GM19025 (cell line): Measurements from ENCODE around the gene RBM19.
A peak's percentile ranks its signal among the peaks of the same experiment; 100 is the strongest.
"Not testable (repeated sequence)": the region's sequence is repeated elsewhere in the genome, so short reads cannot be mapped to it uniquely, and the experiment has no call there.

ENCODE experiments used
- ATAC-seq: cut with Tn5 transposase; IDR thresholded peaks from one replicate; pipeline ENCODE4 v1.9.1; 2021; ENCODE audit warnings: mild to moderate bottlenecking, low read depth, moderate library complexity; ENCODE audit not compliant: unreplicated experiment

RBM19 gene, protein sequence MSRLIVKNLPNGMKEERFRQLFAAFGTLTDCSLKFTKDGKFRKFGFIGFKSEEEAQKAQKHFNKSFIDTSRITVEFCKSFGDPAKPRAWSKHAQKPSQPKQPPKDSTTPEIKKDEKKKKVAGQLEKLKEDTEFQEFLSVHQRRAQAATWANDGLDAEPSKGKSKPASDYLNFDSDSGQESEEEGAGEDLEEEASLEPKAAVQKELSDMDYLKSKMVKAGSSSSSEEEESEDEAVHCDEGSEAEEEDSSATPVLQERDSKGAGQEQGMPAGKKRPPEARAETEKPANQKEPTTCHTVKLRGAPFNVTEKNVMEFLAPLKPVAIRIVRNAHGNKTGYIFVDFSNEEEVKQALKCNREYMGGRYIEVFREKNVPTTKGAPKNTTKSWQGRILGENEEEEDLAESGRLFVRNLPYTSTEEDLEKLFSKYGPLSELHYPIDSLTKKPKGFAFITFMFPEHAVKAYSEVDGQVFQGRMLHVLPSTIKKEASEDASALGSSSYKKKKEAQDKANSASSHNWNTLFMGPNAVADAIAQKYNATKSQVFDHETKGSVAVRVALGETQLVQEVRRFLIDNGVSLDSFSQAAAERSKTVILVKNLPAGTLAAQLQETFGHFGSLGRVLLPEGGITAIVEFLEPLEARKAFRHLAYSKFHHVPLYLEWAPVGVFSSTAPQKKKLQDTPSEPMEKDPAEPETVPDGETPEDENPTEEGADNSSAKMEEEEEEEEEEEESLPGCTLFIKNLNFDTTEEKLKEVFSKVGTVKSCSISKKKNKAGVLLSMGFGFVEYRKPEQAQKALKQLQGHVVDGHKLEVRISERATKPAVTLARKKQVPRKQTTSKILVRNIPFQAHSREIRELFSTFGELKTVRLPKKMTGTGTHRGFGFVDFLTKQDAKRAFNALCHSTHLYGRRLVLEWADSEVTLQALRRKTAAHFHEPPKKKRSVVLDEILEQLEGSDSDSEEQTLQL

DNA sequence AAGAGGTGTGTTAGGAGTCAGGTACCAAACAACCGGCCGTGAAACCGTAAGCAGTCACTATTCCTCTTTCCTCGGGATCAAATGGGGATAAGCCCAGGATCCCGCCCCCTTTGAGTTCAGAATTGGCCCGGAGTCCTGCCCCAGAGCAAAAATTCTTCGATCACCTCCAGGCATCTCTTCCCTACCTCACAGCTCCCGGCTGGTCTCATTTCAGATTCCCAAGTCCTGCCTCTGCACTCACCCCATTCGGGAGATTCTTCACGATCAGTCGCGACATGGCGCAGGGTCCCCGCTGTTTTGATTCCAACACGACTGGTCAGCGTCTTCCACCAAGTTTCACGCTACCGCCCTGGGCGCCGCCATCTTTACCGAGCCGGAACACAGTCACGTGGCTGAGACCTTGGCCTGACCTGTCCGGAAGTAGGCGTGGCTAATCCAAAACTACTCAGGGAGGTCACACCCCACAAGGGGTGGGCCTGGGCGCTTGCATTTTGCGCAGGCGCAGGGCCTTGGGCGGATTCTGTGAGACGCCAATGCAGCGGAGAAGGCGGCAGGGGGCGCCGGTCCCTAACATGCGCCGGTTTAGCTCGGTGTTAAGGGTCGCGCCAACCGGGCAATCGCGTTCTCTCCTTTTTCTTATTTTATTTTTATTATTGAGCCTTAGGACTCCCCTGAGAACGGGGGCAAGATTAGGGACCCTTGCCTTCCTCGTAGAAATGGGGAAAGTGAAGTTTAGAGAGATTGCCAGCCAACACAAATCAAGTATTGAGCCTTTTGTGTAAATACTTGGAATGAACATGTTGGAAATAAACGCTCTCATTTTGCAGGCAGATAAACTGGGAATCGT, at the start of gene RBM19:
RBM19 (minus strand) TSS at position 375 of the 847 bp plus-strand sequence; CDS start at position 277, 98 bp downstream.
- peak; percentile 93 for ATAC-seq

DNA sequence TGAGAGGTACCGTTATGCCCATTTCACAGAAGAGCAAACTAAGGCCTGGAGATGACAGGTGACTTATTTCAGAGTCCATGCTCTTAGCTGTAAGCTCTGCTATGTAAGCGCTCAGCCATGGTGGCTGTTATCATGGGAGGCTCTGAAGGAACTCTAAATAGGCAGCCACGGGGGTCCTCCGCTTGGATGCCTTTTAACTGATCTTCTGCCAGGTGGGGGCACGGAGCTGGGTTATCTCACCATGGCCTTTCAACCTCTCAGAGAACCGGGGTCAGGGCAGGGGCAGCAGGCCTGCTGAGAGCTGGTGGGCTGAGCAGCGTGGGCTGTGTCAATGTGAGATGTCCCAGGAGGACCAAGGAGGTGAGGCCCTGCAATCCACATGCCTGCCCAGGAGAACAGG, 49.7 kb upstream of the RBM19 start:
- no peak for ATAC-seq

DNA sequence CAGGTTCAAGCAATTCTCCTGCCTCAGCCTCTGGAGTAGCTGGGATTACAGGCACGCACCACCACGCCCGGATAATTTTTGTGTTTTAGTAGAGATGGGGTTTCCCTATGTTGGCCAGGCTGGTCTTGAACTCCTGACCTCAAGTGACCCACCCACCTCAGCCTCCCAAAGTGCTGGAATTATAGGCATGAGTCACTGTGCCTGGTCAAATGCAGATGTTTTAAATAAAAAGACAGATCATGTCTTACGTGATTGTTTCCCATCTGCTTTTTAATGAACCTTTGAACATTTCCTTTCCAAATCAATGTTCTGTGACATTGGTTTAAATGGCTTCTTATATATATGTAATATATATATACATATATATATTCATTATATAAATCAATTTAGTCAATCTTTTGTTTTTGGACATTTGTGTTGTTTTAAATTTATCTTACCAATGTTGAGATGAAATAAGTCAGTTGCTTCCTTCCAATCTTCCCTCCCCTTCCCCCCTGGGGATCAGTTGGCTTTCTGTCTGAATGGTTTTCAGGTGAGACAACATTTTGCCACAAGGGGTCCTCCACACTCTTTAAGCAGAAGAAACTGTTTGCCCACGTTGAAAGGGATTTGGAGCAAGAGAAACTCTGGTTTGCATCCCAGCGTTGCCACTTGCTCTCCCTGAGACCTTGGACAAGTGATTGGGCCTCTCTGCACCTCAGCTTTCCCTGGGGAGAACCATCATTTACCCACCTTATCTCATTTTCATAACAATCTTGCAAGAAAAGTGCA, 47.6 kb upstream of the RBM19 start:
- no peak for ATAC-seq

DNA sequence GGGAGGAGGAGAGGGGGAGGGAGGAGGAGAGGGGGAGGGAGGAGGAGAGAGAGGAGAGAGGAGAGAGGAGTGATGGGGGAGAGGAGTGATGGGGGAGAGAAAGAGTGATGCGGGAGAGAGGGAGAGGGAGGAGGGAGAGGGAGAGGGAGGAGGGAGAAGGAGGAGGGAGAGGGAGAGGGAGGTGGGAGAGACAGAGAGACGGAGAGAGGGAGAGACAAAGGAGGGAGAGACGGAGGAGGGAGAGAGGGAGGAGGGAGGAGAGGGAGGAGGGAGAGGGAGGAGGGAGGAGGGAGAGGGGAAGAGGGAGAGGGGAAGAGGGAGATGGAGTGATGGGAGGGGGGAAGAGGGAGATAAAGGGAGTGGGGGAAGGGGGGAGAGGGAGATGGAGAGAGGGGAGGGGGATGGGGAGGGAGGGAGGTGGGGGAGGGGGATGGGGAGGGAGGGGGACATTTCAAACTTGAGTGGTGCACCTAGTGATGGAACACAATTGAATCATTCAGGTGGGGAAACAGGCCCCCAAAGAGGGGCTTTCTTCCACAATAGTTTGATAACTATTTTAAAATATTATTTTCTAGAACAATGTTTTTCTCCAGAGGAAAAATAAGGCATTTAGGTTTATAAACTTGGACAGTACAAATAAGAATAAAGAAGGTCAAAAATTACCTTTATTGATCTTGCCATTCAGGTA, 46.8 kb upstream of the RBM19 start:
- ATAC-seq, result no peak

DNA sequence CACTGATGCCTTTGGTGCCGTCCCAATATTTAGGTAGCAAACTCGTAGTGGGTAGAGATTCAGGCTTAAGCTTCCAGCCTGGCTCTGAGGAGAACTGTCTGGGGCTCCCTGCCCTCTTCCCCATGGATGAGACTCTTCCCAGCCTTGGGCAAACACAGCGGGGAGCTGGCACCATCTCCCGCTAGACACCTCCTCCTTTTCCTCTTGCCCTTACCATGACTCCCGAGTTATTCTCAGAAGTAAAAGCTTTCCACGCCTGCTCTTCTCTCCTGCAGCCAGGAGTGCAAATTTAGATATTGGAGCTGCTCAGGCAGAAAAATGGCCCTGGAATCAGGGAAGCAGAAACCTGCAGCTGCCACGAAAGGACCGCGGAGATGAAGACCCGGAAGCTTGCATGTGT, 45.6 kb upstream of the RBM19 start:
- ATAC-seq, result no peak

DNA sequence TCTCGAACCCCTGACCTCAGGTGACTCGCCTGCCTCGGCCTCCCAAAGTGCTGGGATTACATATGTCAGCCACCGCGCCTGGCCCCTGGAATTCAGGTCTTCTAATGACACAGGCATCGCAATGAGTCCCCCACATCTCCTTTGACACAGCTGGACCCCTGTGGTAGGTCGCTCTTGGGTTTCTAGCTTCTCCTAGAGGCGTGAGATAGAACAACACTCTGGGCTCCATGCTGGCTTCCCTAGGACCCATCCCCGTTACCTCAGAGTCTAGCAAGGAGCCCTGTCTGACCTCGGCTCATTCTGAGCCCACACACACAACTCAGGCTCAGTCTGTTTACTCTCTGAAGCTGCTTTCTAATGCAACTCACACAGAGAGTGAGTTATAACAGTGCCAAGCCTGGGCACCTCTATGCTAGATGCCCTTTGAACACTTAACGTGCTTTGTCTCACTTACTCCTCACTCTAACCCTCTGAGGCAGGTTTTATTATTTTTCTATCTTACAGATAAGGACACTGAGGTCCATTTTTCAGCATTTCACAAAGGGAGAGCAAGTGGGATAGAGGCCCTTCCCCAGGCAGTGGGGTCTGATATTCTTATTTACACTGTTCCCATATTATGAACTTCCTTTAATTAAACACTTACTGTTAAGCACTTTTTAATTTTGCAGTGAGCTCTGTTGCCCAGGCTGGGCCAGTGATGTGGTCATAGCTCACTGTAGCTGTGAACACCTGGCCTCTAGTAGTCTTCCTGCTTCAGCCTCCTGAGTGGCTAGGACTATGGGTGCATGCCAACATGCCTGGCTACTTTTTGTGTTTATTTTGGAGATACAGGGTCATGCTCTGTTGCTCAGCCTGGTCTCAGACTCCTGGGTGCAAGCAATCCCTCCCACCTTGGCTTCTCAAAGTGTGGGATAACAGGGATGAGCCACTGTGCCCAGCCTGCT, 40.6 kb upstream of the RBM19 start:
- no peak for ATAC-seq

DNA sequence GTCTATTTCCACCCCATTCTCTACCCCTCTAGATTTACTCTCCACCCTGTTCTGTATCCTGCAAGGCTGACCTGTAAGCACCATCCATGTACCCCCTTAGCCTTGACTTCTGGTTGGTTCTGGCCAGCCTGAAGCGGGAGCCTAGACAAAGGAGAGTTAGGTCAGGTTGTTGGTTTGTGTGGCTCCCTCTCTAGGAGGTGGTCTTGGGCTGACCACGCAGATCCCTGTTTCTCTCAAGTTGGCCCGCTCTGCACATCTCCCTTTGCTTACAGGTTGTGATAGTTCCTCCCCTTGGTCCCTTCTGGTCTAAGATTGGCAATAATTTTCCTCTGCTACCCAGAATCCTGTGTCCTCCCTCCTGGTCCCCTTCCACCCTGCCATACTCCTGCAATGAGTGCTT, 38.3 kb upstream of the RBM19 start:
- ATAC-seq, result no peak

DNA sequence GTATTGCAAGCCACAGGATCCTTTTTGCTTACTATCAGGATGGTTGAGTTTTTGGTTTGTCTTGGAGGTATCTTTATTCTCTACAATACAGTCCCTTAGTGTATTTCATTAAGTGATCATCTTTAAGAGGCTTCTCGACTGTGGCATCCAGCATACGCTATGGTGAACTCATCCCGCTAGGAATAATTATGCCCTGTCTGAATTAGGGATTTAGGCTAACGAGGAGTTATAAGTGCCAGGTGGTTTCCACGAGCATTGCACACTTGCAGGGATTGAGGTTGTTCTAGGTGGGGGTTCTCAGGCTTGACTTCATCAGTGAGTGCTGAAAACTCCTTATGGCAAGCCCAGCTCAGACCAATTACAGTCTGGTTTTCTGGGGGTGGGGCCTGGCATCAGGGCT, 37.2 kb upstream of the RBM19 start:
- no peak for ATAC-seq

DNA sequence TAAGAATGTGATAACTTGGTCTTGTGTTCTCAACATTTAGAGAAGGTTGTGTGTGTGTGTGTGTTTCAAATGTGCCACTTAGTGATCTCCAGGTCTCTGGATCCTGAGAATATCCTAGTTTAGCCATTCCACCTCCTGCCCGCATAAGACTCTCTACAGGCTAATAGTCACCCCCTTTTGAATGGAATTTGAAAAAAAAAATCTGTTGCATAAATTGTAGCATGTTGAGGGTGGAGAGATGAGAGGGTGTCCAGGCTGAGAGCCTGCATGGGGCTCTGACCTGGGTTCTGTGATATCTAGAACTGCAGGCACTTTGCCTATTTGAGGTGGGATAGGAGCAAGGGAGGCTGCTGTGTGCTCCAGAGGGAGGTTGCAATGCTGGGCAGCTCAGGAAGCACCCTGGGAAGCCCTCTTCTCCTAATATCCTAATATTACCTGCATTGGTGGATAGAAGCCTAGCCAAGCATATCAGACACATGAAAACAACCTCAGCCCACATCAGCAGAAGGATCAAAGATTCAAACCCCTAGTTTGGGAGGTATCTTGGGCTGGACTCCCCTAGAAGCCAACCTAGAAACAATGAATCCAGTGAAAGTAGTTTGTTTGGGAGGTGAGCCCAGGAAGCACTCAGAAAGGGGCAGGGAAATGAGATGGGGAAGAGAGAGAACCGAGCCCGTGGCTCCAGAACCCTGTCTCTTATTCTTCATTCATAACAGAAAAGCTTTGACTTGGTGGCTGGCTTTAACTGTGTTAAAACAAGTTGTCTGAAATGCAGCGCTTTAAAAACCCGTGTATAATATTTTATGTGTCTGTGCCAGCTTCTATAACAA, 35.6 kb upstream of the RBM19 start:
- ATAC-seq, result no peak

DNA sequence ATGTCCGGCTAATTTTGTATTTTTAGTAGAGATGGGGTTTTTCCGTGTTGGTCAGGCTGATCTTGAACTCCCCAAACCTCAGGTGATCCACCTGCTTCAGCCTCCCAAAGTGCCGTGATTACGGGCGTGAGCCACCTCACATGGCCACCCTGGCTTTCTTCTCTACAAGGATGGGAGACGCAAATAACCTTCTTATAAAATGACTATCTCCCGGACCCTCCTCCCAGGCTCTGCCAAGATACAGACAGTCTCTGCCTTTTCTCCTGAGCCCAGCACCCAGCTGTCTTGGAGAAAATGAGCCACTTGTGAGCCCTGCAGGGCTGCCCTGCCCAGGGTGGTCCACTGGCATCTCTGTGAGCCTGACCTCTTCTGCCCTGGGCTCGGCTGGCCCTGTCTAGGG, 34.7 kb upstream of the RBM19 start:
- ATAC-seq, result no peak

DNA sequence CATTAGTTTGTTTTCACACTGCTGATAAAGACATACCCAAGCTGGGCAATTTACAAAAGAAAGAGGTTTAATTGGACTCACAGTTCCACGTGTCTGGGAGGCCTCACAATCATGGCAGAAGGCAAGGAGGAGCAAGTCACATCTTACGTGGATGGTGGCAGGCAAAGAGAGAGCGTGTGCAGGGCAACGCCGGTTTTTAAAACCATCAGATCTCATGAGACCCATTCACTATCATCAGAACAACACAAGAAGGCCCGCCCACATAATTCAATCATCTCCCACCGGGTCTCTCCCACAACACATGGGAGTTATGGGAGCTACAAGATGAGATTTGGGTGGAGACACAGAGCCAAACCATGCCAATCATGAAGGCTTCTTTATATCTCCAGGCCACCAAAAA, 34.1 kb upstream of the RBM19 start:
- not testable (repeated sequence) for ATAC-seq

DNA sequence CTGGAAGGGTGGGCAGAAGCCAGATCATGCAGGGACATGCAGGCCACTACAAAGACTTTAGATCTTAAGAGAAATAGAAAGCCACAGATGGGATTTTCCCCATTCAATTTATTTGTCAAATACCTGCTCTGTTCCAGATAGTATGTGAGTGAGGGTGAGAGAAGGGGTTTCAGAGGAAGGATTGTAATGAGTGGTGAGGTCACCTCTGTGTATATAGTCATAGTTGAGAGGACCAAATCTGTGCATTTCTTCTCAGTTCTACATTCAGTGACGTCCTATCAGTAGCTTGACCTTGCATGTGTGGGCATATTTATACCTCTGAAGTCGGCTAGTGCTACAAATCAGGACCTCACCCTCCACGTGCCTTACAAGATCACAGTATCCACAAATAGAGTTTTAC, 31.2 kb upstream of the RBM19 start:
- no peak for ATAC-seq

DNA sequence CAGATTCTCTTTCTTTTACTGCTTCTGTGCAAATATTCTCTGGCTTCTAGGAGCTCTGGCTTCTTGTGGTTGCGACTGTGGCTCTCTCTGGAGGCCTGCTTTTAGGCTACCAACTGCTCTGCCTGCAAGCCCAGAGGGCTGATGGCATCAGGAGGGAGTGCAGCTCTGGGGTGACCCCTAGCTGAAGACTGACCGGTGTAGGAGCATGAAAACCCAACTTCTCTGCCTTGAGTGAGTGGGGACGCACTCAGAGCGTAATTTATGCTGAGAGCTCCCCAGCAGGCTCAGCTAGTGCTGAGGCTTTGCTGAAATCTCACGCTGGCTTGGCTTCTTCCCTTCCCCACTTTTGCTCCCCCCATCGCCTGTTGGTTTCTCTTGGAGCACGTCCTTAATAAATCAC, 29.9 kb upstream of the RBM19 start:
- no peak for ATAC-seq

DNA sequence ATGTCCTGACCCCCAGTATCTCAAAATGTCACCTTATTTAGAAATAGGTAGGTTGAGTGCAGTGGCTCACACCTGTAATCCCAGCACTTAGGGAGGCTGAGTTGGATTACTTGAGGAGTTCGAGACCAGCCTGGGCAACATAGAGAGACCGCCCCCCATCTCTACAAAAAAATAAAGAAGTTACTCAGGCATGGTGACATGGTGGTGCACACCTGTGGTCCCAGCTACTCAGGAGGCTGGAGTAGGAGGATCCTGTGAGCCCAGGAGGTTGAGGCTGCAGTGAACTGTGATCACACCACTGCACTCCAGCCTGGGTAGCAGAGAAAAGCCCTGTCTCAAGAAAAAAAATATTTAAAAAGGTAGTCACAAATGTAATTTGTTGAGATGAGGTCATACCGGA, 27.9 kb upstream of the RBM19 start:
- no peak for ATAC-seq

DNA sequence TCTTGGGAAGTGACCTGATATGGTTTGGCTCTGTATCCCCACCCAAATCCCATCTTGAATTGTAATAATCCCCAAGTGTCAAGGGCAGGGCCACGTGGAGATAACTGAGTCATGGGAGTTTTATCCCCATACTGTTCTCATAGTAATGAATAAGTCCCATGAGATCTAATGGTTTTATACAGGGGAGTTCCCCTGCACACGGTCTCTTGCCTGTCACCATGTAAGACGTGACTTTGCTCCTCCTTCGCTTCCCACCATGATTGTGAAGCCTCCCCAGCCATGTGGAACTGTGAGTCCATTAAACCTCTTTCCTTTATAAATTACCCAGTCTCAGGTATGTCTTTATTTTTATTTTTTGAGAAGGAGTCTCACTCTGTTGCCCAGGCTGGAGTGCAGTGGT, 26.6 kb upstream of the RBM19 start:
- not testable (repeated sequence) for ATAC-seq

DNA sequence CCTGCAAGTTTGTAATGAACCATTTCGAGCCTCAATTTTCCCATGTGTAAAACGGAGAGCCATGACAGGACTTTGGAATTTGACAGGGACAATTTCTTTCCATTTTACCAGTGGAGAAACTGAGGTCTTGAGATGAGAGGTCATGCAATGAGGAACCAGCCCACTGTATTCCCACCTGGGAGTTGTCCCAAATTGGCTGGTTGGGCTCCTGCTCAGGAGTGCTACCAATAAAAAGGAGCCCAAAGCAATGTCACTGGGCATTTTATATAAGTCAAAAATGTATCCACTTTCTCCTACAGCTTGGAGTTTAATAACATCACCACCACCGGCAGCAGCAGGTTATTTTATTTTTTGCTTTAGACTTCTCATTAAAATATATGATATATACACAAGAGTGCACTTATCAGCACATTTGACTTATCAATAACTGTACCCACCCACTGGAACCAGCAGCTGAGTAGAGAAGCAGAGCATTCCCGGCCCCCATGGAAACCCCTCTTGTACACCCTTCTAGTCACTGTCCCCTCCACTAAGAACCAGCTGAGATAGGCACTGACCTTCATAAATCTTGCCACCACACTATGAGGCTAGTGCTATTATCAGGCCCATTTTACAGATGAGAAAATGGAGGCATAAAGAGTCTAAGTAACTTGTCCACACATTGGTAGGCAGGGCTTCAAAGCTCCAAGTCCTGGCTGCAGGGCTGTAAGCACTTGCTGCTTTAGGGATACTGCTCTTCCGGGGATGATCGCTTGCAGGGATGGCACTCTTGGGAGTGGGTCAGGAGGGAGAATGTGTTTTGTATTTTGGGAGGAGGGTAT, 25.3 kb upstream of the RBM19 start:
- no peak for ATAC-seq
